Lower lobe of right lung (tissue), 2 donors: Measurements from ENCODE around the gene DLG5. TPM values are rescaled to one million over a fixed set of nuclear protein-coding genes. Genes with fewer than 3 reads are reported as not detected.

Experiments used
- ATAC-seq, 2 donors: fragments of 200-7000 bp; cut with Tn5 transposase; one replicate each; pipeline ENCODE4 v1.9.1; 2020 to 2022; ENCODE audit warnings: mild to moderate bottlenecking in 2 of 2, moderate library complexity in 2 of 2
- DNase-seq: peaks from one replicate; pipeline ENCODE4 v3.0.0-alpha.2; 2020
- H3K27ac ChIP-seq: fragments of 200-600 bp; one replicate; pipeline ENCODE4 v1.8.0; 2022
- H3K27me3 ChIP-seq: fragments of 200-600 bp; one replicate; pipeline ENCODE4 v1.8.0; 2022; ENCODE audit warnings: low read depth
- H3K36me3 ChIP-seq: fragments of 200-600 bp; one replicate; pipeline ENCODE4 v1.8.0; 2022; ENCODE audit warnings: mild to moderate bottlenecking
- H3K4me1 ChIP-seq: fragments of 200-600 bp; one replicate; pipeline ENCODE4 v1.8.0; 2022
- H3K4me3 ChIP-seq: fragments of 200-600 bp; one replicate; pipeline ENCODE4 v1.8.0; 2022; ENCODE audit warnings: mild to moderate bottlenecking
- H3K9me3 ChIP-seq: fragments of 200-600 bp; one replicate; pipeline ENCODE4 v1.8.0; 2022
- intact Hi-C: fragments of 100-400 bp; cut with DNase I; formaldehyde crosslinking; loops from one replicate; pipeline ENCODE4 v1.11.0; 2022
- total RNA-seq: library from RNA; stranded (reverse); fragmentation: NEBNext Ultra II Directional; extraction: Animal tissue kit (Norgen Biotek cat#: 25700); gene quantifications from one replicate; pipeline ENCODE4 v1.2.1, GENCODE V29; 2021
- TF ChIP-seq, protein P1 (sequence below): fragments of 200-600 bp; IDR thresholded peaks from one replicate; pipeline ENCODE4 v1.8.0; 2022; ENCODE audit warnings: antibody characterized with exemption, mild to moderate bottlenecking
- donor health status: DM: no; HTN: yes; CAD: no; lungs with severe emphysema.

DLG5 gene
- total RNA-seq, 1 donor from 2014 or later: 18.7 TPM

DNA sequence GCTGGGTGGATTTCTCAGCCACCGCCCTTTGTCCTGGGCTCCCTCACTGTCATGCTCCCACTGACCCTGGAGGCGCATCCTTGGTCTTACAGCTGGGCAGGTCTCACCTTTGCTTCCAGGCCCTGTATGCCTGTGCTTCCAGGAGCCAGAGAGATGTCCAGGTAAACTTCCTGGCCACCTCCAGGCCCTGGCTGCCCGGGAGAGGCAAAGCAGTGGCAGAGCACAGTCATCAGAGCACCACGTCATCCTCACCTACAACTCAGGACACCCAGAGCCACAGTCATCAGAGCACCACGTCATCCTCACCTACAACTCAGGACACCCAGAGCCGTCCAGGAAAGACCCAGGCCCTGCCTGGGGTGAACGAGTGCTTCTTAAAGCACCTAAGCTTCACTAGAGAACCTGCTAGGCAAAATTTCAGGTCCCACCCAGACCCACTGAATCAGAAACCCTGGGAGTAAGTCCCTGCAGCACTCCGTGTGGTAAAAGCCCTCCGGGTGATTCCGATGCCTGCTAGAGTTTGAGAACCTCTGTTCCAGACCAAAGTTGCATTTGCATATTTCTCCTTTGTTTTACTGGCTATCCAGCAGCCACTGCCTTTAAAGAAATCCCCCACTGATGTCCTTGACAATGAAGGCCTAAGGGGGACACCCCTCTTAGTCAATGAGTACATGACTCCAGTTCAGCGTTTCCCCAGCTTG, 62.3 kb downstream of the DLG5 start:
- H3K36me3 ChIP-seq: peaks cover 11% of the 10 kb centered on the region
- TF ChIP-seq, protein P1, sequence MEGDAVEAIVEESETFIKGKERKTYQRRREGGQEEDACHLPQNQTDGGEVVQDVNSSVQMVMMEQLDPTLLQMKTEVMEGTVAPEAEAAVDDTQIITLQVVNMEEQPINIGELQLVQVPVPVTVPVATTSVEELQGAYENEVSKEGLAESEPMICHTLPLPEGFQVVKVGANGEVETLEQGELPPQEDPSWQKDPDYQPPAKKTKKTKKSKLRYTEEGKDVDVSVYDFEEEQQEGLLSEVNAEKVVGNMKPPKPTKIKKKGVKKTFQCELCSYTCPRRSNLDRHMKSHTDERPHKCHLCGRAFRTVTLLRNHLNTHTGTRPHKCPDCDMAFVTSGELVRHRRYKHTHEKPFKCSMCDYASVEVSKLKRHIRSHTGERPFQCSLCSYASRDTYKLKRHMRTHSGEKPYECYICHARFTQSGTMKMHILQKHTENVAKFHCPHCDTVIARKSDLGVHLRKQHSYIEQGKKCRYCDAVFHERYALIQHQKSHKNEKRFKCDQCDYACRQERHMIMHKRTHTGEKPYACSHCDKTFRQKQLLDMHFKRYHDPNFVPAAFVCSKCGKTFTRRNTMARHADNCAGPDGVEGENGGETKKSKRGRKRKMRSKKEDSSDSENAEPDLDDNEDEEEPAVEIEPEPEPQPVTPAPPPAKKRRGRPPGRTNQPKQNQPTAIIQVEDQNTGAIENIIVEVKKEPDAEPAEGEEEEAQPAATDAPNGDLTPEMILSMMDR: no peak
- H3K27ac ChIP-seq: no peak overlapping the region
- no peaks in the 10 kb centered on the region for H3K4me1 ChIP-seq
- H3K4me3 ChIP-seq: no peak overlapping the region
- DNase-seq: no peak
- H3K27me3 ChIP-seq: no peaks in the 10 kb centered on the region
- no peaks in the 10 kb centered on the region for H3K9me3 ChIP-seq
- ATAC-seq: no peak
- intact Hi-C loops: no loop called here

DNA sequence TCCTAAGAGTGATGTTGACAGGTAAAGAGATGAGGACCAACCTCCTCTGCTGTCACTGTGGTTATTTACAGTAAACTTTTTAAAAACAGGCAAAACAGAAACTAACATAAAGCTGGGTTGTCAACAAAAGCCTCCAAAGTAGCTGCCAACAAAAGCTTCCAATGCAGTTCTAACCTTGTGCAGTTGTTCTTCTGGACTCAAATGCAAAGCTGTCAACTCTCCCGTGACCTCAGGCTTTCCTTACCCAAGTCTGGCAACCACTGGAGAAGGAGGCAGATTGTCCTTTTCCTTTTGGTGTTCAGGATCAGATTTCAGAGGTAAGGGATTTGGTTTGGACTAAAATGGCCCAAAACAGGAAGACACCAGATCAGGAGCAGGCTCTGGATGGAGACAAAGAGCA, 63.1 kb downstream of the DLG5 start:
- peaks cover 11% of the 10 kb centered on the region for H3K36me3 ChIP-seq
- H3K4me3 ChIP-seq: no peak overlapping the region
- no peaks in the 10 kb centered on the region for H3K4me1 ChIP-seq
- DNase-seq (no peak), ATAC-seq (no peak)
- intact Hi-C loops: no loop called here
- no peaks in the 10 kb centered on the region for H3K9me3 ChIP-seq
- TF ChIP-seq, protein P1: no peak
- no peaks in the 10 kb centered on the region for H3K27me3 ChIP-seq
- no peak overlapping the region for H3K27ac ChIP-seq

DNA sequence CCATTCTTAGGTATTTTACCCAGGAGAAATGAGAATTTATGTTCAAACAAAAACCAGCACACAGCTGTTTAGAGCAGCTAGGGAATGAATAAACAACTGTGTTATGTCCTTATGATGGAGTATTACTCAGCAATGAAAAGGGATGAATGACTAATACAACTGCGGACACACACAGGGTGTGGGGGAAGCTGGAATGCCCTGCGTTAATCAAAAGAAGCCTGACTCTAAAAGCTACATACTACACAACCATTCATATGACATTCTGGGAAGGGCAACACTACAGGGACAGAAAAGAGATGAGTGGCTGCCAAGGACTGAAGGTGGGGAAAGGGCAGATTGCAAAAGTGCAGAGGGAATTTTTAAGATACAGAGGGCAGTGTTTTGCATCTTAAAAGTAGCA, 64.0 kb downstream of the DLG5 start:
- no peaks in the 10 kb centered on the region for H3K9me3 ChIP-seq

DNA sequence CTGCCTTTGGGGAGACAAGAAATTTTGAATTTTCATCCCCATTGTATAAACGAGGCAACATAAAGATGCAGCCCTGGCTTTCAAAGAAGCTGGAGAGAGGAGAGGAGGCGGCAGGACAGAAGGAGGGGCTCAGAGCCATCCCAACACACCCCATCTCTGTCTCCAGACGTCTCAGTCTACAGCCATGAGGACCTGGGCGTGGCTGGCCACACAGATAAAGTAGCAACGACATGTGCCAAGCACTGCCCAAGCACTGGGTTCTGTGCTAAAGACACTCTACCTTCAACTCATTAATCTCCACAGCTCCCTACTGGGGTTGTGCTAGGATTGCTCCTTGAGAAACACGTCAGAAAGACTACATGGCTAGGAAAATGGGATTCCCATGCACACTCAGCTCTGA, 65.2 kb downstream of the DLG5 start:
- no peaks in the 10 kb centered on the region for H3K4me1 ChIP-seq
- no peaks in the 10 kb centered on the region for H3K27me3 ChIP-seq
- H3K9me3 ChIP-seq: no peaks in the 10 kb centered on the region
- ATAC-seq (no peak), DNase-seq (no peak)
- H3K27ac ChIP-seq: no peak overlapping the region
- H3K4me3 ChIP-seq: no peak overlapping the region
- TF ChIP-seq, protein P1: no peak
- H3K36me3 ChIP-seq: peaks cover 7% of the 10 kb centered on the region
- intact Hi-C loops: no loop called here

More for the DNA sequence above, 64.0 kb downstream of the DLG5 start:
- H3K27ac ChIP-seq: no peak overlapping the region
- no peaks in the 10 kb centered on the region for H3K27me3 ChIP-seq
- peaks cover 11% of the 10 kb centered on the region for H3K36me3 ChIP-seq
- H3K4me1 ChIP-seq: no peaks in the 10 kb centered on the region
- TF ChIP-seq, protein P1: no peak
- intact Hi-C loops: no loop called here
- no peak overlapping the region for H3K4me3 ChIP-seq
- ATAC-seq: no peak
- DNase-seq: no peak

DNA sequence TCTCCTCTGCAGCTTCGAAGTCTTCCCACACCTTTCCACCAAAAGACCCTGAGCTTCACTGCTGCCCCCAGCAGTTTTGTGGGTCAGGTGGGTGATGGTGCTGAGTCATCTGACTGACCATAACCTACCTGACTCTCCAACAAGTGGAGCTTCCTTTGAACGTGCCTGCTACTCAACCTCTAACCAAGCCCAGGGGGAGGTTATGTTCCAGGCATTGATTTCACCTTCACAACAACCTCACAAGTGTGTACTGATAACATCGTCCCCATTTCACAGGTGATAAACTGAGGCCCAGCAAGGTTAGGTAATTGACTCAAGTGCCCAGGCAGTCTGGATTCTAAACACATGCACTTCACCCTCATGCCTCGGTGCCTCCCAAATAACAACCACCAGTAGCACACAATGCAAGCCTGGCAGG, 66.7 kb downstream of the DLG5 start:
- no peaks in the 10 kb centered on the region for H3K27me3 ChIP-seq
- no peaks in the 10 kb centered on the region for H3K4me1 ChIP-seq
- no peak overlapping the region for H3K27ac ChIP-seq
- DNase-seq (no peak), ATAC-seq (no peak)
- peaks cover 10% of the 10 kb centered on the region for H3K36me3 ChIP-seq
- intact Hi-C loops: no loop called here
- no peaks in the 10 kb centered on the region for H3K9me3 ChIP-seq
- TF ChIP-seq, protein P1: no peak
- no peak overlapping the region for H3K4me3 ChIP-seq
